ENCODE data around the gene IL1RL1. TPM values are rescaled to one million over a fixed set of nuclear protein-coding genes. Genes with fewer than 3 reads are reported as not detected.

IL1RL1 gene
- polyA plus RNA-seq, 1 donor from 2014 or later, result not detected

DNA sequence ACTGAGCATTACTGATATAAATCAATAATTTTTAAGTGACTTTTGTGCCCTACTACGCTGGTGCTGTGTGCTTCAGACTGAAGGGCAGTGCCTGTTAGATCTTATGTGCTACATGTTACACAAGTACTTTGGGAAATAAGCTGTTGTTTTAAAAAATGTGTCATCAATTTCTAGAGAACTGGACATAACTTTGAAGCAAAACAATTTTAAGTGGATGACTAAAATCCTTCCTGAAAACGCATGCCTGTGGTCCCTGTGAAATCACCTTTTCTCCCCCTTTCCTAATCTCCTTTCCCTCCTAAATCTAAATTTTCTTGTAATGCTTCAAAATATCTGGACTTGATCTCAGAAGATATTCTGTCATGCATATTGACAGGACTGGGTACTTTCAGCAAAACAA is 7.1 kb upstream of the IL1RL1 start:
- Histone ChIP-seq H3K4me2 (ENCODE audit: low read length) (no peak overlapping the region), H3K27ac (ENCODE audit: low read length) (no peak overlapping the region), H3K79me2 (replicated peaks; ENCODE audit: insufficient read depth, low read length) (no peaks in the 10 kb centered on the region), H2AFZ (ENCODE audit: low read depth, low read length) (no peak overlapping the region), H3K9me3 (ENCODE audit: low read length) (no peaks in the 10 kb centered on the region), H3K4me3 (ENCODE audit: low read length) (no peak overlapping the region), H3K9ac (ENCODE audit: low read length) (no peak overlapping the region), H3K36me3 (ENCODE audit: insufficient read depth, low read length) (no peaks in the 10 kb centered on the region), H3K27me3 (ENCODE audit: insufficient read depth, low read depth, low read length) (no peaks in the 10 kb centered on the region), H3F3A (ENCODE audit: insufficient read depth, low read length, poor library complexity, severe bottlenecking) (no peaks in the 10 kb centered on the region), H4K20me1 (ENCODE audit: insufficient read depth) (no peaks in the 10 kb centered on the region), H3K9me2 (ENCODE audit: insufficient read depth, low read length) (no peaks in the 10 kb centered on the region)
- TF ChIP-seq CTCF (IDR thresholded peaks at IDR 0.05; ENCODE audit: poor library complexity, severe bottlenecking) (no peak), SMC3 (conservative IDR thresholded peaks at IDR 0.05; ENCODE audit: poor library complexity) (no peak), RAD21 (conservative IDR thresholded peaks at IDR 0.05) (no peak), MXI1 (conservative IDR thresholded peaks at IDR 0.05; ENCODE audit: poor library complexity, severe bottlenecking) (no peak), TAF1 (IDR thresholded peaks at IDR 0.05; ENCODE audit: low read depth) (no peak), POLR2AphosphoS5 (IDR thresholded peaks at IDR 0.05) (no peak), EP300 (conservative IDR thresholded peaks at IDR 0.05; ENCODE audit: poor library complexity, severe bottlenecking) (no peak), EZH2 (IDR thresholded peaks at IDR 0.05; ENCODE audit: borderline replicate concordance, insufficient read depth, low read length, poor library complexity, severe bottlenecking) (no peak)
- TF ChIP-seq, protein P1, sequence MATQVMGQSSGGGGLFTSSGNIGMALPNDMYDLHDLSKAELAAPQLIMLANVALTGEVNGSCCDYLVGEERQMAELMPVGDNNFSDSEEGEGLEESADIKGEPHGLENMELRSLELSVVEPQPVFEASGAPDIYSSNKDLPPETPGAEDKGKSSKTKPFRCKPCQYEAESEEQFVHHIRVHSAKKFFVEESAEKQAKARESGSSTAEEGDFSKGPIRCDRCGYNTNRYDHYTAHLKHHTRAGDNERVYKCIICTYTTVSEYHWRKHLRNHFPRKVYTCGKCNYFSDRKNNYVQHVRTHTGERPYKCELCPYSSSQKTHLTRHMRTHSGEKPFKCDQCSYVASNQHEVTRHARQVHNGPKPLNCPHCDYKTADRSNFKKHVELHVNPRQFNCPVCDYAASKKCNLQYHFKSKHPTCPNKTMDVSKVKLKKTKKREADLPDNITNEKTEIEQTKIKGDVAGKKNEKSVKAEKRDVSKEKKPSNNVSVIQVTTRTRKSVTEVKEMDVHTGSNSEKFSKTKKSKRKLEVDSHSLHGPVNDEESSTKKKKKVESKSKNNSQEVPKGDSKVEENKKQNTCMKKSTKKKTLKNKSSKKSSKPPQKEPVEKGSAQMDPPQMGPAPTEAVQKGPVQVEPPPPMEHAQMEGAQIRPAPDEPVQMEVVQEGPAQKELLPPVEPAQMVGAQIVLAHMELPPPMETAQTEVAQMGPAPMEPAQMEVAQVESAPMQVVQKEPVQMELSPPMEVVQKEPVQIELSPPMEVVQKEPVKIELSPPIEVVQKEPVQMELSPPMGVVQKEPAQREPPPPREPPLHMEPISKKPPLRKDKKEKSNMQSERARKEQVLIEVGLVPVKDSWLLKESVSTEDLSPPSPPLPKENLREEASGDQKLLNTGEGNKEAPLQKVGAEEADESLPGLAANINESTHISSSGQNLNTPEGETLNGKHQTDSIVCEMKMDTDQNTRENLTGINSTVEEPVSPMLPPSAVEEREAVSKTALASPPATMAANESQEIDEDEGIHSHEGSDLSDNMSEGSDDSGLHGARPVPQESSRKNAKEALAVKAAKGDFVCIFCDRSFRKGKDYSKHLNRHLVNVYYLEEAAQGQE (IDR thresholded peaks at IDR 0.05; ENCODE audit: borderline replicate concordance), result no peak

GRCh38 chr2:102304711-102305611 is 6.4 kb upstream of the IL1RL1 start:
- Histone ChIP-seq H3K4me2 (ENCODE audit: low read length) (no peak overlapping the region), H3K9me2 (ENCODE audit: insufficient read depth, low read length) (no peaks in the 10 kb centered on the region), H3F3A (ENCODE audit: insufficient read depth, low read length, poor library complexity, severe bottlenecking) (no peaks in the 10 kb centered on the region), H2AFZ (ENCODE audit: low read depth, low read length) (no peak overlapping the region), H4K20me1 (ENCODE audit: insufficient read depth) (no peaks in the 10 kb centered on the region), H3K4me3 (ENCODE audit: low read length) (no peak overlapping the region), H3K27me3 (ENCODE audit: insufficient read depth, low read depth, low read length) (no peaks in the 10 kb centered on the region), H3K9me3 (ENCODE audit: low read length) (no peaks in the 10 kb centered on the region), H3K9ac (ENCODE audit: low read length) (no peak overlapping the region), H3K36me3 (ENCODE audit: insufficient read depth, low read length) (no peaks in the 10 kb centered on the region), H3K79me2 (replicated peaks; ENCODE audit: insufficient read depth, low read length) (no peaks in the 10 kb centered on the region), H3K27ac (ENCODE audit: low read length) (no peak overlapping the region)
- TF ChIP-seq EZH2 (IDR thresholded peaks at IDR 0.05; ENCODE audit: borderline replicate concordance, insufficient read depth, low read length, poor library complexity, severe bottlenecking), result no peak
- no peak for TF ChIP-seq EP300 (conservative IDR thresholded peaks at IDR 0.05; ENCODE audit: poor library complexity, severe bottlenecking)
- TF ChIP-seq CTCF (IDR thresholded peaks at IDR 0.05; ENCODE audit: poor library complexity, severe bottlenecking), result no peak
- no peak for TF ChIP-seq MXI1 (conservative IDR thresholded peaks at IDR 0.05; ENCODE audit: poor library complexity, severe bottlenecking)
- TF ChIP-seq SMC3 (conservative IDR thresholded peaks at IDR 0.05; ENCODE audit: poor library complexity), result no peak
- no peak for TF ChIP-seq TAF1 (IDR thresholded peaks at IDR 0.05; ENCODE audit: low read depth)
- TF ChIP-seq, protein P1 (IDR thresholded peaks at IDR 0.05; ENCODE audit: borderline replicate concordance), result no peak
- no peak for TF ChIP-seq RAD21 (conservative IDR thresholded peaks at IDR 0.05)
- TF ChIP-seq POLR2AphosphoS5 (IDR thresholded peaks at IDR 0.05), result no peak
